HG03066 (cell line): ENCODE data around the gene HBZ.
"Not testable (repeated sequence)": the region's sequence is repeated elsewhere in the genome, so short reads cannot be mapped to it uniquely, and the experiment has no call there.

ENCODE experiments used
- ATAC-seq: cut with Tn5 transposase; IDR thresholded peaks from one replicate; pipeline ENCODE4 v1.9.1; 2021; ENCODE audit warnings: low read depth; ENCODE audit not compliant: unreplicated experiment

HBZ gene

DNA sequence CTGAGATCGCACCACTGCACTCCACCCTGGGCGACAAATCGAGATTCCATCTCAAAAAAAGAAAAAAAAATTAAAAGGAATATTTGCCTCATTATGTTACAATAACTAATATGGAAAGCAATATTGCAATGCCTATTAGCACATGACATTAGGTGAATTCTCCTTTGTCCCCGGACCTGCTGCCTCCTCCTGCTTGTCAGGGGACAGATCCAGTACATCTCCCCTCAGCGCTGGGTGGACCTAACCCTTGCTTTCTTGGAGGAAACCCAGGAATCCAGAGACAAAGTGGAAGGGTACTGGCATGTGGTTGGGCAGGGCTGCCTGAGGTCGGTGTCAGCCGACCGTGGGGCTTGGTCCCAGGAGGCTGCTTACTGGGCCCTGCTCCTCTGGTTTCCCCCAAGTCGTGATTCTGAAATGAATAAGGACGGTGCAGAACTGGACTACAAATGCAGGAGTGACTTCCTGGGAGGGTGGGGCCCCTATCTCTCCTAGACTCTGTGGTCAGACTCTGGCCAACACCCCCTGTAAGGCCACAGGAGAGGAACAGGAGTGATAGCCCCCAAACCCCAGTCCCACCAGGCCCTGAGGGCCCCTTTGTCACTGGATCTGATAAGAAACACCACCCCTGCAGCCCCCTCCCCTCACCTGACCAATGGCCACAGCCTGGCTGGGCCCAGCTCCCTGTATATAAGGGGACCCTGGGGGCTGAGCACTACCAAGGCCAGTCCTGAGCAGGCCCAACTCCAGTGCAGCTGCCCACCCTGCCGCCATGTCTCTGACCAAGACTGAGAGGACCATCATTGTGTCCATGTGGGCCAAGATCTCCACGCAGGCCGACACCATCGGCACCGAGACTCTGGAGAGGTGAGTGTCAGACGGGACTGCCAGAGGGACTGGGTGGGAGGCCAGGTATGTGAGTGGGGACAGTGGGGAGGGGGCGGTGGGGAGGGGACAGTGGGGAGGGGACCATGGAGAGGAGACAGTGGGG is at the start of gene HBZ:
Gene HBZ (plus strand): TSS at position 504 of the 988 bp plus-strand sequence. CDS start 266 bp downstream, at position 770.
- no peak for ATAC-seq

DNA sequence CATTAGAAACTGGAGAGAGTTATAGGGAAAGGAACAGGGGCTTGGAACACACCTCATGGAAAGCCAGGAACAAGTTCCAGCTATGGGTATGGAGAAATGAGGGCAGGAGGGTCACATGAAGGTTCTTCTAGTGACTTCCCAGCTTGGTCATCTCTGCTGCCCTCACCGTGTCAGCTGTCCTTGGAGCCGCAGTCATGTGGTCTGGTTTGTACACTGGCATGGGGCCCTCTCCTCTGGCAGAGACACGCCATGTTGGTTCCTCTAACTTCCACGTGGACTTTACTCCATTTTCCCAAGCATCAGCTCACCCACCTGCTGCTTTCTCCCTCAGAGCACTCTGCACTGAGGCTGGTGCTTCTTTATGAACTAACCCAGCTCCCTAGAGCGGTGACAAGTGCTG is 48.1 kb upstream of the HBZ start:
- no peak for ATAC-seq

DNA sequence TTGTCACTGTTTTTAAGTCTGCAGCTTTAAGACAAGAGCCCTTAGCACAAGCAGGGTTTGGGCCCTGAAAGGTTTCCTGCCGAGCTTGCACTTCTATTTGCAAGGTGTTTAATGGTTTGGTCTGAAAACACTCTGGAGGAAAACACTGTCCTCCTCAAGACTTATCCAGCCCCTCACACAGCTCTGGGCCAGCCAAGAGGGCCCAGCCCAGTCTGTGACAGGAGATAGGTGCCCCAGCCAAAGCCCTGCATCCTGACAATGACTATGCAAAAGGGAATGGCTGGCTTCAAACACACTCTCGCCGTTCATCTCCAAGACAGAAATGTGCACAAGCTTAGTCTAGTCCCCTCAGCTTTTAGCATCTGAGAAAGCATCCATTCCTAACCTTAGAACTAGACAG is 47.5 kb upstream of the HBZ start:
- no peak for ATAC-seq

GRCh38 chr16:105521-105920 is 46.9 kb upstream of the HBZ start:
- no peak for ATAC-seq

DNA sequence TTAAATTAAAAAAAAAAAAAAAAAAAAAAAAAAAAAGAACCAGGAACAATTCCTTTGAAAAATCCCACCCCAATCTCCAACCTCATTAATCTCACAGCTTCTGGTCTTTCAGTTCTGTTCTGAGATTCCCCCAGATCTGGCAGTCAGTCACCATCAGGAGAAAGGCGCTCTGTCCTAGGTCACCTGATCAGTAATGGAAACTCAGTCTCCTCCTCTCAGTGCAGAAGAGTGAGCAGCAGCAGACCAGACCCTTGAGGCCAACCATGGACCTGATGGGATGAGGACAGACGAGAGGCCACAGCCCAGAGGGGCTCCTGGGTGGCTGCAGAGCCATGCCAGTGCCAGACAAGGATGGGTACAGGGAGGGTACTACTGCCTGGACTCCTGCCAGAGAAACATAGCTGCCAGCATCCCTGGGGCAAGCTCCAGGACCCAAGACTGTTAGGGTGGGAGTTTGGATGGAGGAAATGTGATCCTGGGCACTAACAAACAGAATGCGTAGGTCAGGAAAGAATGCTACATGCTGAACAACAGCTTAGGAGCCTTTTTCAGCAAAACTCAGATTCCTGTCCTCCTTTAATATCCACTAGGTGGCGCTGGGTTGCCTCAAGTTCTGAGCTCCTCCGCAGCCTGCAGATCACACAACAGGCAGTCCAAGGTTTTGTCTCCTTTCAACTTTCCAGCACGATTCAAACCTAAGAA is 45.7 kb upstream of the HBZ start:
- ATAC-seq: no peak

- no peak for ATAC-seq
Measured at GRCh38 chr16:112153-112840, 40.1 kb upstream of the HBZ start.

DNA sequence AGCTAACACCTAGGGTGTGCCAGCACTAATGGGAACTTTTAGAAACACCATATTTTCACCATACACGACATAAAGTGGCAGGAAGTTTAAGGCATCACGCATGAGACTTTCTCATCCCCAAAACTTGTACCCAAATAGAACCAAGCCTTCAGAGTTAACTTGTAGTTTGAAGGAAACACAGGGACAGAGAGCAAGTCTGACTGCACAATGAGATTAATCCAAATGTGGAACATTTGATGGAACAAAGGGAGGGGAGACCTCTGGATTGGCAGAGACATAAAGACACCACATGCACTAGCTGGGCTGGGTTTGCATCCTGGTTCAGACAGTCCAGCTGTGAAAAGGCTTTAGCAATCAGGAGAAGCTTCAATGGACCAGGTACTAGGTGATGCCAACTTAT is 38.1 kb upstream of the HBZ start:
- no peak for ATAC-seq

- no peak for ATAC-seq
Measured at GRCh38 chr16:116015-116414, 36.4 kb upstream of the HBZ start.

DNA sequence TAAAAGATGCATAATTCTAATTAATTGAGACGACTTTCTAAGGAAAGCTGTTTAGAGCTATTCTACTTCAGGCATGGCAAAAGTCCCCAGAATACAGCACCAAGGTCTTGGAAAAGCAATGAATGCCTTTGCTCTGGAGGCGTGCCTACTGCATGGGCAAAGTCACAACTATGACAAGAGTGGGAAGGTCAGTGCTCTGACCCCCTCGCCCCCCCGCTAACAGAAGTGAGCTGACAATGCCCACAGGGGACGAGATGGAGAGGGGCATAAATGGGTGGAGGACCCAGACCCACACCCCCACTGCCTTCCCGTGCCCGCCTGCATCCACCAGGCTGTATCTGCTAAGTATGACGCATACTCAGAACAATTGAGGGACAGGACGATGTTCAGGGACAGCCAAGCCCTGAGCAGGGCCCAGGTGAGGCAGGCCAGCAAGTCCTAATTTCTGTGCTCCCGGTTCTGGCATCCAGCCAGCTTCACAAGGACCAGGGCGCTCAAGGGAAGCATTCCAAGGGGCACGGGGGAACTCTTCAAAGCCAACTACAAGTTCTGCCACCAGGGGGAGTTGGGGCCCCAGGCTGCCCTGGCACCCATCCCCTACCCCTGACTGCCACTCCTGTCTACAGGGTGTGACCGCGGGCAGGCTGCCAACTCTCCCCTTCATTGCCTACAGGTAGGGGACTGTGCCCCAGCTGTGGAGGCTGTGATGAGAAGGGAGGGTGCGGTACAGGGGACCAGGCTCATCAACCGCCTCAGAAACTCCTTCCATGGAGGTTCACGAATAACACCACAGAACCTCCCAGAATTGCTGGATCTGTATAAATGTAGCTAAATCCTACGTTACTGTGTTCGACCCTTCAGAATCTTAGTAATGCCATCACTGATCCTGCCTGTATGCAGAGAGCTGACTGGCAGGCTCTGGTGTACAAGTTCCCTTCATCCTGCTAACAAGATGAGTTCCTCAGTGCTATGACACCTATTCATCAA is 34.8 kb upstream of the HBZ start:
- no peak for ATAC-seq

DNA sequence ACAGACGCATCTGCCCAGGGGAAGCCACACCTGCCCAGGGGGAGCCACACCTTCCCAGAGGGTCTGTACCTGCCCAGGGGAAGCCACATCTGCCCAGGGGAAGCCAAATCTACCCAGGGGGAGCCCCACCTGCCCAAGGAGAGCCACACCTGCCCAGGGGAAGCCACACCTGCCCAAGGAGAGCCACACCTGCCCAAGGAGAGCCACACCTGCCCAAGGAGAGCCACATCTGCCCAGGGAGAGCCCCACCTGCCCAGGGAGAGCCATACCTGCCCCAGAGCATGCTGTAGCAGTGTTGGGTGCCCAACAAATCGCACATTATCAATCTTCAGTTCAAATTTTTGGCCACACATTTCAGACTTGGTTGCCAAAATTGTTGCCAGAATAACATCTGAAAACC is 33.6 kb upstream of the HBZ start:
- no peak for ATAC-seq

- ATAC-seq: no peak
Measured at GRCh38 chr16:119295-119694, 33.1 kb upstream of the HBZ start.

DNA sequence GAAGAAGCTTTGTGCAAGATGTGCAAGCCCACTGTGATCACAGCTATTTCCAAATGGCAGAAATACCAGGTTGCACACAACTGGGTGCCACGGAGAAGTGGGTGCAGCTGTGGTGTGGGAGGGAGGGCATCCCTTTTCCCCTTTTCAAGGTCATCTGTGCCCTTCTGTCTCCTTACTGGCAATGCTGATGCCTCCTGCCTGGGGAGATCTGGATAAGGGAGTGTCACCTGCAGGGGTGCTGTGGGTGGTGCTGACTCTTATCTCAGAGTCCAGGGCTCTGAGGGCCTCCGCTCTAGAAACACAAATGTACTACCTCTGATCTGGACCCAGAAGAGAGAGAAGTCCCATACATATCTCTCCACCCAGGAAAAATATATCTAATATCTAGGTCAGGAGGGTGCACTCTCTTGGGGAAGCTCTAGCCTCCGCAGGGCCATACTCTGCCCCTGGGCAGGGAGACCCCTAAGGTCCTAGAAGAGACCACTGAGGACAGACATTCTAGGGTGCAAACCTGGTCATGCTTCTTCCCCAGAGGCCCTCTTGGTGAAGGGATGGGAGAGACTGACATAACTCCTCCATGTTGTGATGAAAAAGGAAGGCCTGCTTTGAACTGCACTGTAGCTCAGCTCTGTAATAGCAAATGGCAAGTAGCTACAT is 32.5 kb upstream of the HBZ start:
- ATAC-seq: no peak

DNA sequence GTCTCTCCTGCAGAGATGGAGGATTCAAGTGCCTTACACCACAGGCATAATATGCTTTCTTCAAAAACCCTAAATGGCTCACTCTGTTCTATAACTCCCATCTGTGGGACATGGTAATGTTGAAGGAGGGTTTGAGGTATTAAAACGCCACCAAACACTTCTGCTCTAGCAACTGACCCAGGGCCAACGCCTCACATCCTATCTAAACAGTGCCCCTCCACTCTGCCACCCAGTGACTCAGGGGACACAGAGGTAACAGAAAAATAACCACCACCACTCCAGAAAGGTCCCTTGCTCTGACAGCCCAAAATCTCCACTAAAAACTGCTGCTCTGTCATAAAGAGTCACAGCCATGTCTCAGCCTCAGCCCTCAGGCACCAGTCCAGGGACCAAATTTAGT is 31.7 kb upstream of the HBZ start:
- no peak for ATAC-seq

DNA sequence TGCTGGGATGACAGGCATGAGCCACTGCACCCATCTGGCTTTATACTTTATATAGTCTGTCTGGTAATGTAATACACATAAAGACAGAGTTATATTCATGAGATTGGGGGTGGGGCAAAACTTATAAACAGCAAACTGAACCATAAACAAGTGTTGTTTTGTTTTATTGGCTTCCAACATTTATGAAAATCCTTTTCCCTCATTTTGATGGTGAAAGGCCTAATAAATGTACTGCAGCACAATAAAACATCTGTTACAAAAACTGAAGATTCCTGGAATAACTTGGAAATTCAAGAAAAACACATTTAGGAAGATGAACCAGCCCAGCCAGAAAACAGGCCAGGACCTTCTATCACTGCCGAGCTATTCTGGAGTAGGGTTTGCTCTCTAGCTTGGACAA is 30.1 kb upstream of the HBZ start:
- no peak for ATAC-seq

- ATAC-seq: not testable (repeated sequence)
Measured at GRCh38 chr16:123558-124350, 28.7 kb upstream of the HBZ start.

DNA sequence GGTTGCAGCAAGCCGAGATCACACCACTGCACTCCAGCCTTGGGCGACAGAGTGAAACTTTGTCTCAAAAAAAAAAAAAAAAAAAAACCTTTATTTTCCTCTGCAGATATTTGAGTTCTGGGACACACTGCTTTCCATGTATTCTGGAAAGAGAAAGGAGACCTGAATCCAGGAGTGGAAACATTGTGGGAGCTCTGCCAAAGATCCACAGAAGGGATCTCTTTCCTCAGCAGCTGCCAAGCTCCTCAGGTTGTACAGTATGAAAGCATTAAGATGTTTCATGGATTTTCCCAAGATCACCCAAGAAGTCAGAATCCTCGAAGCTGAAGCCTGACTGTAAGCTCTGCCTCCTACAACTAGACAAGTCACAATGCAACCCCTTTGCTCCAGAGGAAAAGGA is 27.4 kb upstream of the HBZ start:
- no peak for ATAC-seq

DNA sequence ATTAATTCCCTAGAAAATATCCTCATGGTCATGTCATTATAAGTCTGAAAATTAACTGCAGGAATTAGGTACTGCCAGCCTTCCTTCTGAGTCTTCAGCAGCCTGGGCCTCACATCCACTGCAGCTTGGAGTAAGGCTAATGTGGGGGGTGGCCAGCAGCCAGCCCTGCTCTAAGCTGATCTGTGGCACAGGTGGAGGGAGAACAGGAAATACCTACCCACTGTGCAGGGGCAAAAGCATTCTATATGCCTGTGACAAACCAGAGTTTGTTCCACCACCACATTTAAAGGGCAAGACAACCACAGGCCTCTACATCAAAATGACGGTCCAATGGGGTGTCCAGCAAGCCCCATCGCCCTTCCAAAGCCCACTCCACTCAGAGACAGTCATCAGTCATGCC is 23.4 kb upstream of the HBZ start:
- no peak for ATAC-seq

GRCh38 chr16:130533-131173 is 21.8 kb upstream of the HBZ start:
- no peak for ATAC-seq
